ENCODE data around the gene TBC1D24. TPM values are rescaled to one million over a fixed set of nuclear protein-coding genes. Genes with fewer than 3 reads are reported as not detected.

Gene TBC1D24
- total RNA-seq, 4 donors from 2014 or later, result 8.3 to 19.3 (median 11.6) TPM

- H3K4me1 ChIP-seq, result peaks cover 6 to 38% (median 29%) of the 10 kb centered on the region in 4 donors
- intact Hi-C loops (cut with DNase I; ENCODE audit: low total_unique reads) (no loop called here), in situ Hi-C loops (cut with MboI; ENCODE audit: low pct_ligation_motif_present in 1 of 4, low pct_unique_long_range_greater_than_20kb in 1 of 4, low sequenced_read_pairs in 3 of 4) (no loop called here)
- peak; percentile 66 for DNase-seq
- H3K4me3 ChIP-seq, result peak overlapping the region; percentile 31 to 57 (median 50)
- TF ChIP-seq CTCF (IDR thresholded peaks at IDR 0.05) (peak in 1 of 5 experiments; percentile 5), POLR2AphosphoS5 (IDR thresholded peaks at IDR 0.05) (peak in 2 of 3 donors; percentile 11 to 35), POLR2A (IDR thresholded peaks at IDR 0.05) (no peak)
- H3K9me3 ChIP-seq, result no peaks in the 10 kb centered on the region
- whole genome bisulfite sequencing, 2 donors (ENCODE audit: low coverage in 1 of 2), result 2% methylated on average over 66 of the region's 80 CpGs; no CpG with 5 or more reads in 1 of the 2 donors
- peak overlapping the region; percentile 14 to 56 (median 45) for H3K27ac ChIP-seq
- peaks cover 56% of the 10 kb centered on the region for H3K27me3 ChIP-seq
- no peaks in the 10 kb centered on the region for H3K36me3 ChIP-seq
These were observed 7.2 kb upstream of the TBC1D24 start for GRCh38 chr16:2467528-2468232.

- no peaks in the 10 kb centered on the region for H3K36me3 ChIP-seq
- intact Hi-C loops (cut with DNase I; ENCODE audit: low total_unique reads) (no loop called here), in situ Hi-C loops (cut with MboI; ENCODE audit: low pct_ligation_motif_present in 1 of 4, low pct_unique_long_range_greater_than_20kb in 1 of 4, low sequenced_read_pairs in 3 of 4) (no loop called here)
- peaks cover 6 to 40% (median 32%) of the 10 kb centered on the region in 4 donors for H3K4me1 ChIP-seq
- H3K4me3 ChIP-seq, result peak overlapping the region; percentile 31 to 57 (median 50)
- no peaks in the 10 kb centered on the region for H3K9me3 ChIP-seq
- DNase-seq, result no peak
- H3K27ac ChIP-seq, result peak overlapping the region; percentile 14 to 56 (median 45)
- WGBS, 2 donors (ENCODE audit: low coverage in 1 of 2), result 0% methylated on average over 24 of the region's 38 CpGs; no CpG with 5 or more reads in 1 of the 2 donors
- TF ChIP-seq EP300 (IDR thresholded peaks at IDR 0.05; ENCODE audit: low read depth), result no peak
- no peak for TF ChIP-seq POLR2A (IDR thresholded peaks at IDR 0.05)
- no peak for TF ChIP-seq CTCF (IDR thresholded peaks at IDR 0.05)
- TF ChIP-seq POLR2AphosphoS5 (IDR thresholded peaks at IDR 0.05), result no peak
- H3K27me3 ChIP-seq, result peaks cover 62% of the 10 kb centered on the region
These were observed 6.6 kb upstream of the TBC1D24 start for GRCh38 chr16:2468233-2468724.

- Histone ChIP-seq H3K27ac (no peak overlapping the region), H3K4me3 (peak overlapping the region in 1 of 4 donors; percentile 52), H3K27me3 (peaks cover 66% of the 10 kb centered on the region), H3K9me3 (no peaks in the 10 kb centered on the region), H3K4me1 (peaks cover 9 to 43% (median 37%) of the 10 kb centered on the region in 4 donors), H3K36me3 (no peaks in the 10 kb centered on the region)
- no peak for DNase-seq
- TF ChIP-seq POLR2AphosphoS5 (IDR thresholded peaks at IDR 0.05) (no peak), CTCF (IDR thresholded peaks at IDR 0.05) (no peak), EP300 (IDR thresholded peaks at IDR 0.05; ENCODE audit: low read depth) (no peak), POLR2A (IDR thresholded peaks at IDR 0.05) (no peak)
- in situ Hi-C loops (cut with MboI; ENCODE audit: low pct_ligation_motif_present in 1 of 4, low pct_unique_long_range_greater_than_20kb in 1 of 4, low sequenced_read_pairs in 3 of 4), result no loop called here
- WGBS, 2 donors (ENCODE audit: low coverage in 1 of 2), result 6% methylated on average over 8 of the region's 14 CpGs; no CpG with 5 or more reads in 1 of the 2 donors
- intact Hi-C loops (cut with DNase I; ENCODE audit: low total_unique reads), result no loop called here
These were observed 6.1 kb upstream of the TBC1D24 start for GRCh38 chr16:2468725-2469398.
